WTC11 (cell line): ENCODE data around the gene ACADVL. TPM values are rescaled to one million over a fixed set of nuclear protein-coding genes. Genes with fewer than 3 reads are reported as not detected.

Source experiments
- ATF1 ChIP-seq: sonication (generic); formaldehyde crosslinking; IDR thresholded peaks from 2 replicates; pipeline ENCODE4 v1.8.1; 2023; ENCODE audit warnings: mild to moderate bottlenecking, moderate library complexity, missing genetic modification reagents
- EMX1 ChIP-seq: fragments of 250-450 bp; sonication (Bioruptor Pico); IDR thresholded peaks from 2 replicates; pipeline ENCODE4 v1.8.0; 2021; ENCODE audit warnings: mild to moderate bottlenecking
- ETV6 ChIP-seq: sonication (generic); formaldehyde crosslinking; IDR thresholded peaks from 2 replicates; pipeline ENCODE4 v1.8.1; 2022; ENCODE audit warnings: mild to moderate bottlenecking, missing genetic modification reagents
- NFE2L1 ChIP-seq: sonication (generic); formaldehyde crosslinking; IDR thresholded peaks from 2 replicates; pipeline ENCODE4 v1.8.1; 2023; ENCODE audit warnings: missing genetic modification reagents
- NR2C2 ChIP-seq: sonication (generic); formaldehyde crosslinking; IDR thresholded peaks from 2 replicates; pipeline ENCODE4 v1.8.0; 2022; ENCODE audit warnings: mild to moderate bottlenecking, missing genetic modification reagents
- RORB ChIP-seq: fragments of 250-450 bp; sonication (Bioruptor Pico); IDR thresholded peaks from 2 replicates; pipeline ENCODE4 v1.9.0; 2021; ENCODE audit warnings: mild to moderate bottlenecking
- TCF7 ChIP-seq: sonication (generic); formaldehyde crosslinking; IDR thresholded peaks from 2 replicates; pipeline ENCODE4 v1.8.0; 2022; ENCODE audit warnings: mild to moderate bottlenecking, low read depth, missing genetic modification reagents, moderate library complexity
- TEAD4 ChIP-seq: sonication (generic); formaldehyde crosslinking; IDR thresholded peaks from 2 replicates; pipeline ENCODE4 v1.8.0; 2022; ENCODE audit warnings: mild to moderate bottlenecking, missing genetic modification reagents
- ZNF121 ChIP-seq: sonication (generic); formaldehyde crosslinking; IDR thresholded peaks from 2 replicates; pipeline ENCODE4 v1.8.0; 2023; ENCODE audit warnings: missing genetic modification reagents
- total RNA-seq: library from RNA; stranded (reverse); gene quantifications from 3 replicates; pipeline ENCODE4 v1.2.3, GENCODE V29; 2021
- TF ChIP-seq, protein P1 (sequence below): sonication (generic); formaldehyde crosslinking; IDR thresholded peaks from 2 replicates; pipeline ENCODE4 v1.8.0; 2023; ENCODE audit warnings: mild to moderate bottlenecking, missing genetic modification reagents
- TF ChIP-seq, protein P2 (sequence below): sonication (generic); formaldehyde crosslinking; IDR thresholded peaks from 2 replicates; pipeline ENCODE4 v1.8.1; 2022; ENCODE audit warnings: mild to moderate bottlenecking, missing genetic modification reagents, moderate library complexity, borderline replicate concordance
- TF ChIP-seq, protein P3 (sequence below): sonication (generic); formaldehyde crosslinking; IDR thresholded peaks from 2 replicates; pipeline ENCODE4 v1.8.1; 2023; ENCODE audit warnings: mild to moderate bottlenecking, missing genetic modification reagents
- TF ChIP-seq, protein P4 (sequence below): sonication (generic); formaldehyde crosslinking; IDR thresholded peaks from 2 replicates; pipeline ENCODE4 v1.8.1; 2022; ENCODE audit warnings: missing genetic modification reagents, borderline replicate concordance
- TF ChIP-seq, protein P5 (sequence below): sonication (generic); formaldehyde crosslinking; IDR thresholded peaks from 2 replicates; pipeline ENCODE4 v1.8.0; 2023; ENCODE audit warnings: missing genetic modification reagents, mild to moderate bottlenecking, borderline replicate concordance
- TF ChIP-seq, protein P6 (sequence below): sonication (generic); formaldehyde crosslinking; IDR thresholded peaks from 2 replicates; pipeline ENCODE4 v1.8.1; 2022; ENCODE audit warnings: mild to moderate bottlenecking, moderate library complexity, missing genetic modification reagents
- TF ChIP-seq, protein P7 (sequence below): sonication (generic); formaldehyde crosslinking; IDR thresholded peaks from 2 replicates; pipeline ENCODE4 v1.8.1; 2023; ENCODE audit warnings: mild to moderate bottlenecking, missing genetic modification reagents, moderate library complexity
- TF ChIP-seq, protein P8 (sequence below): sonication (generic); formaldehyde crosslinking; IDR thresholded peaks from 2 replicates; pipeline ENCODE4 v1.8.0; 2022; ENCODE audit warnings: mild to moderate bottlenecking, missing genetic modification reagents
- TF ChIP-seq, protein P9 (sequence below): sonication (generic); formaldehyde crosslinking; conservative IDR thresholded peaks from 2 replicates; pipeline ENCODE4 v1.8.1; 2022; ENCODE audit warnings: mild to moderate bottlenecking, missing genetic modification reagents
- TF ChIP-seq, protein P10 (sequence below): sonication (generic); formaldehyde crosslinking; conservative IDR thresholded peaks from 2 replicates; pipeline ENCODE4 v1.8.1; 2023; ENCODE audit warnings: mild to moderate bottlenecking, low read depth, missing genetic modification reagents, moderate library complexity

ACADVL gene
- total RNA-seq, 1 experiment from 2014 or later, result 236 TPM

DNA sequence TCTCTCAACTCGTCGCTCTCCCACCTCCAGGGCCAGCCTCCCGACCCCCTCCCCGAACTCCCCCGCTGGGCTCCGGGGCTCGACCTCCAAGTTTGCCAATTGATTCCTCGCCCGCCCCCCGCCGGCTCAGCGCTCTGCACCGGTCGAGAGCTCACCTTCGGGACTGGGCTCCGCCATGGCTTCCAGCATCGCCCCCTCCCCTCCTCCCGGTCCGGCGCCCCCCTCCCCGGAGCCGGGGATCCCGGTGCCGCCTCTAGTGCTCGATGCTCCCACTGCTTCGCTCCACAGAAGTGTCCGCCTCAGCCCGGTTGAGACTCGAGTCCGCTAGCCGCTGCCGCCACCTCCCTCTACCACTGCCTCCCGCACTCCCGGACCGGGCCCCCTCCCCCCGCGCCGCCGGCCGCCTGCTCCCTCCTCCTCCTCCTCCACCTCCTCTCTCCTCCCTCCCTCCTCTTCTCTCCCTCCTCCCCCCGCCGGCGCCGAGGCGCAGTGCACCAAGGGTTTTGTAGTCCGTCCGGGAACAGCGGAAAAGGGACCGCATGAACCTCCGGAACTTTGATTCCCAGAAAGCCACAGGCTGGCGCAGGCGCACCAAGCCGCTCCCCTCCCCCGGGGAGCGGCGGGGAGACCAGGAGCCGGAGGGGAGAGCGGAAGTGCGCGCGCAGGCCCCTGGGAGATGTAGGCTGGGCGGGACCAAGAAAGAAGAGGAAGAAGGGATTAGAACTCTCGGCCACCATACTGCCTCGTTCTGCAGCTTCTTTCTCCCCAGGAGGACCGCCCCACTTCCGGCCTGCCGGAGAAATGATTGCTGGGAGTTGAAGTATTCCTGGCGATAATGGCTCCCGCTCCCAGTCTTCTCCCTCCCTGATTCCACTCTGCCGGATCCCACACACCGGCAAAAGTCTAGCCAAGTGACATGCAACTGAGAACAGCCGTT, 19.6 kb downstream of the ACADVL start, which contains the start of gene PHF23 (continued):
- TF ChIP-seq, protein P1, sequence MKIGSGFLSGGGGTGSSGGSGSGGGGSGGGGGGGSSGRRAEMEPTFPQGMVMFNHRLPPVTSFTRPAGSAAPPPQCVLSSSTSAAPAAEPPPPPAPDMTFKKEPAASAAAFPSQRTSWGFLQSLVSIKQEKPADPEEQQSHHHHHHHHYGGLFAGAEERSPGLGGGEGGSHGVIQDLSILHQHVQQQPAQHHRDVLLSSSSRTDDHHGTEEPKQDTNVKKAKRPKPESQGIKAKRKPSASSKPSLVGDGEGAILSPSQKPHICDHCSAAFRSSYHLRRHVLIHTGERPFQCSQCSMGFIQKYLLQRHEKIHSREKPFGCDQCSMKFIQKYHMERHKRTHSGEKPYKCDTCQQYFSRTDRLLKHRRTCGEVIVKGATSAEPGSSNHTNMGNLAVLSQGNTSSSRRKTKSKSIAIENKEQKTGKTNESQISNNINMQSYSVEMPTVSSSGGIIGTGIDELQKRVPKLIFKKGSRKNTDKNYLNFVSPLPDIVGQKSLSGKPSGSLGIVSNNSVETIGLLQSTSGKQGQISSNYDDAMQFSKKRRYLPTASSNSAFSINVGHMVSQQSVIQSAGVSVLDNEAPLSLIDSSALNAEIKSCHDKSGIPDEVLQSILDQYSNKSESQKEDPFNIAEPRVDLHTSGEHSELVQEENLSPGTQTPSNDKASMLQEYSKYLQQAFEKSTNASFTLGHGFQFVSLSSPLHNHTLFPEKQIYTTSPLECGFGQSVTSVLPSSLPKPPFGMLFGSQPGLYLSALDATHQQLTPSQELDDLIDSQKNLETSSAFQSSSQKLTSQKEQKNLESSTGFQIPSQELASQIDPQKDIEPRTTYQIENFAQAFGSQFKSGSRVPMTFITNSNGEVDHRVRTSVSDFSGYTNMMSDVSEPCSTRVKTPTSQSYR, result peak; percentile 77; the same call in 1 of the 2 replicates
- TF ChIP-seq, protein P2, sequence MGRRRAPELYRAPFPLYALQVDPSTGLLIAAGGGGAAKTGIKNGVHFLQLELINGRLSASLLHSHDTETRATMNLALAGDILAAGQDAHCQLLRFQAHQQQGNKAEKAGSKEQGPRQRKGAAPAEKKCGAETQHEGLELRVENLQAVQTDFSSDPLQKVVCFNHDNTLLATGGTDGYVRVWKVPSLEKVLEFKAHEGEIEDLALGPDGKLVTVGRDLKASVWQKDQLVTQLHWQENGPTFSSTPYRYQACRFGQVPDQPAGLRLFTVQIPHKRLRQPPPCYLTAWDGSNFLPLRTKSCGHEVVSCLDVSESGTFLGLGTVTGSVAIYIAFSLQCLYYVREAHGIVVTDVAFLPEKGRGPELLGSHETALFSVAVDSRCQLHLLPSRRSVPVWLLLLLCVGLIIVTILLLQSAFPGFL, result no peak
- TF ChIP-seq, protein P3, sequence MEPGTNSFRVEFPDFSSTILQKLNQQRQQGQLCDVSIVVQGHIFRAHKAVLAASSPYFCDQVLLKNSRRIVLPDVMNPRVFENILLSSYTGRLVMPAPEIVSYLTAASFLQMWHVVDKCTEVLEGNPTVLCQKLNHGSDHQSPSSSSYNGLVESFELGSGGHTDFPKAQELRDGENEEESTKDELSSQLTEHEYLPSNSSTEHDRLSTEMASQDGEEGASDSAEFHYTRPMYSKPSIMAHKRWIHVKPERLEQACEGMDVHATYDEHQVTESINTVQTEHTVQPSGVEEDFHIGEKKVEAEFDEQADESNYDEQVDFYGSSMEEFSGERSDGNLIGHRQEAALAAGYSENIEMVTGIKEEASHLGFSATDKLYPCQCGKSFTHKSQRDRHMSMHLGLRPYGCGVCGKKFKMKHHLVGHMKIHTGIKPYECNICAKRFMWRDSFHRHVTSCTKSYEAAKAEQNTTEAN, result 0 out of 2 replicates have a peak, but pooled peaks have one; percentile 54
- no peak for TF ChIP-seq NFE2L1 (CRISPR knock-in tag)
- TF ChIP-seq, protein P4, sequence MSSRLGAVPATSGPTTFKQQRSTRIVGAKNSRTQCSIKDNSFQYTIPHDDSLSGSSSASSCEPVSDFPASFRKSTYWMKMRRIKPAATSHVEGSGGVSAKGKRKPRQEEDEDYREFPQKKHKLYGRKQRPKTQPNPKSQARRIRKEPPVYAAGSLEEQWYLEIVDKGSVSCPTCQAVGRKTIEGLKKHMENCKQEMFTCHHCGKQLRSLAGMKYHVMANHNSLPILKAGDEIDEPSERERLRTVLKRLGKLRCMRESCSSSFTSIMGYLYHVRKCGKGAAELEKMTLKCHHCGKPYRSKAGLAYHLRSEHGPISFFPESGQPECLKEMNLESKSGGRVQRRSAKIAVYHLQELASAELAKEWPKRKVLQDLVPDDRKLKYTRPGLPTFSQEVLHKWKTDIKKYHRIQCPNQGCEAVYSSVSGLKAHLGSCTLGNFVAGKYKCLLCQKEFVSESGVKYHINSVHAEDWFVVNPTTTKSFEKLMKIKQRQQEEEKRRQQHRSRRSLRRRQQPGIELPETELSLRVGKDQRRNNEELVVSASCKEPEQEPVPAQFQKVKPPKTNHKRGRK, result no peak
- no peak for TF ChIP-seq ZNF121
- TF ChIP-seq RORB, result no peak
- no peak for TF ChIP-seq NR2C2 (CRISPR knock-in tag)
- TF ChIP-seq ETV6 (CRISPR knock-in tag), result 0 out of 2 replicates have a peak, but pooled peaks have one; percentile 11
- TF ChIP-seq, protein P5, sequence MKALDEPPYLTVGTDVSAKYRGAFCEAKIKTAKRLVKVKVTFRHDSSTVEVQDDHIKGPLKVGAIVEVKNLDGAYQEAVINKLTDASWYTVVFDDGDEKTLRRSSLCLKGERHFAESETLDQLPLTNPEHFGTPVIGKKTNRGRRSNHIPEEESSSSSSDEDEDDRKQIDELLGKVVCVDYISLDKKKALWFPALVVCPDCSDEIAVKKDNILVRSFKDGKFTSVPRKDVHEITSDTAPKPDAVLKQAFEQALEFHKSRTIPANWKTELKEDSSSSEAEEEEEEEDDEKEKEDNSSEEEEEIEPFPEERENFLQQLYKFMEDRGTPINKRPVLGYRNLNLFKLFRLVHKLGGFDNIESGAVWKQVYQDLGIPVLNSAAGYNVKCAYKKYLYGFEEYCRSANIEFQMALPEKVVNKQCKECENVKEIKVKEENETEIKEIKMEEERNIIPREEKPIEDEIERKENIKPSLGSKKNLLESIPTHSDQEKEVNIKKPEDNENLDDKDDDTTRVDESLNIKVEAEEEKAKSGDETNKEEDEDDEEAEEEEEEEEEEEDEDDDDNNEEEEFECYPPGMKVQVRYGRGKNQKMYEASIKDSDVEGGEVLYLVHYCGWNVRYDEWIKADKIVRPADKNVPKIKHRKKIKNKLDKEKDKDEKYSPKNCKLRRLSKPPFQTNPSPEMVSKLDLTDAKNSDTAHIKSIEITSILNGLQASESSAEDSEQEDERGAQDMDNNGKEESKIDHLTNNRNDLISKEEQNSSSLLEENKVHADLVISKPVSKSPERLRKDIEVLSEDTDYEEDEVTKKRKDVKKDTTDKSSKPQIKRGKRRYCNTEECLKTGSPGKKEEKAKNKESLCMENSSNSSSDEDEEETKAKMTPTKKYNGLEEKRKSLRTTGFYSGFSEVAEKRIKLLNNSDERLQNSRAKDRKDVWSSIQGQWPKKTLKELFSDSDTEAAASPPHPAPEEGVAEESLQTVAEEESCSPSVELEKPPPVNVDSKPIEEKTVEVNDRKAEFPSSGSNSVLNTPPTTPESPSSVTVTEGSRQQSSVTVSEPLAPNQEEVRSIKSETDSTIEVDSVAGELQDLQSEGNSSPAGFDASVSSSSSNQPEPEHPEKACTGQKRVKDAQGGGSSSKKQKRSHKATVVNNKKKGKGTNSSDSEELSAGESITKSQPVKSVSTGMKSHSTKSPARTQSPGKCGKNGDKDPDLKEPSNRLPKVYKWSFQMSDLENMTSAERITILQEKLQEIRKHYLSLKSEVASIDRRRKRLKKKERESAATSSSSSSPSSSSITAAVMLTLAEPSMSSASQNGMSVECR (CRISPR knock-in tag), result peak; percentile 23; the same call in 1 of the 2 replicates
- TF ChIP-seq, protein P6, sequence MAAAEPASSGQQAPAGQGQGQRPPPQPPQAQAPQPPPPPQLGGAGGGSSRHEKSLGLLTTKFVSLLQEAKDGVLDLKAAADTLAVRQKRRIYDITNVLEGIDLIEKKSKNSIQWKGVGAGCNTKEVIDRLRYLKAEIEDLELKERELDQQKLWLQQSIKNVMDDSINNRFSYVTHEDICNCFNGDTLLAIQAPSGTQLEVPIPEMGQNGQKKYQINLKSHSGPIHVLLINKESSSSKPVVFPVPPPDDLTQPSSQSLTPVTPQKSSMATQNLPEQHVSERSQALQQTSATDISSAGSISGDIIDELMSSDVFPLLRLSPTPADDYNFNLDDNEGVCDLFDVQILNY (CRISPR knock-in tag), result peak; percentile 66; the same call in 1 of the 2 replicates
- TF ChIP-seq, protein P7, sequence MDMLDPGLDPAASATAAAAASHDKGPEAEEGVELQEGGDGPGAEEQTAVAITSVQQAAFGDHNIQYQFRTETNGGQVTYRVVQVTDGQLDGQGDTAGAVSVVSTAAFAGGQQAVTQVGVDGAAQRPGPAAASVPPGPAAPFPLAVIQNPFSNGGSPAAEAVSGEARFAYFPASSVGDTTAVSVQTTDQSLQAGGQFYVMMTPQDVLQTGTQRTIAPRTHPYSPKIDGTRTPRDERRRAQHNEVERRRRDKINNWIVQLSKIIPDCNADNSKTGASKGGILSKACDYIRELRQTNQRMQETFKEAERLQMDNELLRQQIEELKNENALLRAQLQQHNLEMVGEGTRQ (CRISPR knock-in tag), result peak; percentile 44; the same call in 1 of the 2 replicates
- TF ChIP-seq TCF7 (CRISPR knock-in tag), result no peak
- TF ChIP-seq, protein P8, sequence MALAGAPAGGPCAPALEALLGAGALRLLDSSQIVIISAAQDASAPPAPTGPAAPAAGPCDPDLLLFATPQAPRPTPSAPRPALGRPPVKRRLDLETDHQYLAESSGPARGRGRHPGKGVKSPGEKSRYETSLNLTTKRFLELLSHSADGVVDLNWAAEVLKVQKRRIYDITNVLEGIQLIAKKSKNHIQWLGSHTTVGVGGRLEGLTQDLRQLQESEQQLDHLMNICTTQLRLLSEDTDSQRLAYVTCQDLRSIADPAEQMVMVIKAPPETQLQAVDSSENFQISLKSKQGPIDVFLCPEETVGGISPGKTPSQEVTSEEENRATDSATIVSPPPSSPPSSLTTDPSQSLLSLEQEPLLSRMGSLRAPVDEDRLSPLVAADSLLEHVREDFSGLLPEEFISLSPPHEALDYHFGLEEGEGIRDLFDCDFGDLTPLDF (CRISPR knock-in tag), result no peak
- TF ChIP-seq EMX1 (CRISPR knock-in tag), result no peak
- TF ChIP-seq, protein P9, sequence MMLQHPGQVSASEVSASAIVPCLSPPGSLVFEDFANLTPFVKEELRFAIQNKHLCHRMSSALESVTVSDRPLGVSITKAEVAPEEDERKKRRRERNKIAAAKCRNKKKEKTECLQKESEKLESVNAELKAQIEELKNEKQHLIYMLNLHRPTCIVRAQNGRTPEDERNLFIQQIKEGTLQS (CRISPR knock-in tag), result no peak
- no peak for TF ChIP-seq ATF1 (CRISPR knock-in tag)
- TF ChIP-seq, protein P10, sequence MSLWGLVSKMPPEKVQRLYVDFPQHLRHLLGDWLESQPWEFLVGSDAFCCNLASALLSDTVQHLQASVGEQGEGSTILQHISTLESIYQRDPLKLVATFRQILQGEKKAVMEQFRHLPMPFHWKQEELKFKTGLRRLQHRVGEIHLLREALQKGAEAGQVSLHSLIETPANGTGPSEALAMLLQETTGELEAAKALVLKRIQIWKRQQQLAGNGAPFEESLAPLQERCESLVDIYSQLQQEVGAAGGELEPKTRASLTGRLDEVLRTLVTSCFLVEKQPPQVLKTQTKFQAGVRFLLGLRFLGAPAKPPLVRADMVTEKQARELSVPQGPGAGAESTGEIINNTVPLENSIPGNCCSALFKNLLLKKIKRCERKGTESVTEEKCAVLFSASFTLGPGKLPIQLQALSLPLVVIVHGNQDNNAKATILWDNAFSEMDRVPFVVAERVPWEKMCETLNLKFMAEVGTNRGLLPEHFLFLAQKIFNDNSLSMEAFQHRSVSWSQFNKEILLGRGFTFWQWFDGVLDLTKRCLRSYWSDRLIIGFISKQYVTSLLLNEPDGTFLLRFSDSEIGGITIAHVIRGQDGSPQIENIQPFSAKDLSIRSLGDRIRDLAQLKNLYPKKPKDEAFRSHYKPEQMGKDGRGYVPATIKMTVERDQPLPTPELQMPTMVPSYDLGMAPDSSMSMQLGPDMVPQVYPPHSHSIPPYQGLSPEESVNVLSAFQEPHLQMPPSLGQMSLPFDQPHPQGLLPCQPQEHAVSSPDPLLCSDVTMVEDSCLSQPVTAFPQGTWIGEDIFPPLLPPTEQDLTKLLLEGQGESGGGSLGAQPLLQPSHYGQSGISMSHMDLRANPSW, result no peak
- TF ChIP-seq TEAD4 (CRISPR knock-in tag), result no peak
